22Rv1 (cell line): ENCODE measurements around the gene PDZRN4.

ENCODE experiments used
- CTCF ChIP-seq: fragments of 450-650 bp; IDR thresholded peaks from 2 replicates; pipeline ENCODE4 v1.5.1; 2017; ENCODE audit warnings: mild to moderate bottlenecking
- ZFX ChIP-seq: fragments of 450-650 bp; IDR thresholded peaks from 2 replicates; pipeline ENCODE4 v1.6.1; 2017; ENCODE audit warnings: antibody characterized with exemption, borderline replicate concordance

- TF ChIP-seq CTCF: no peak
- TF ChIP-seq ZFX: no peak
These were observed 146.3 kb downstream of the PDZRN4 start for GRCh38 chr12:41334390-41334789.
